SK-N-SH (cell line): ENCODE results near the gene KSR2.

Source experiments
- EP300 ChIP-seq, 2 experiments: IDR thresholded peaks; 2 replicates each; pipeline versions ENCODE4 v1.4.0 to v1.6.1; 2012; ENCODE audit warnings: borderline replicate concordance in 1 of 2, low read depth in 1 of 2, low read length in 1 of 2
- TF ChIP-seq, protein P1 (sequence below): fragments of 200-600 bp; sonication (generic); IDR thresholded peaks from 2 replicates; pipeline ENCODE4 v1.6.1; 2017; ENCODE audit warnings: antibody characterized with exemption, mild to moderate bottlenecking, moderate library complexity

DNA sequence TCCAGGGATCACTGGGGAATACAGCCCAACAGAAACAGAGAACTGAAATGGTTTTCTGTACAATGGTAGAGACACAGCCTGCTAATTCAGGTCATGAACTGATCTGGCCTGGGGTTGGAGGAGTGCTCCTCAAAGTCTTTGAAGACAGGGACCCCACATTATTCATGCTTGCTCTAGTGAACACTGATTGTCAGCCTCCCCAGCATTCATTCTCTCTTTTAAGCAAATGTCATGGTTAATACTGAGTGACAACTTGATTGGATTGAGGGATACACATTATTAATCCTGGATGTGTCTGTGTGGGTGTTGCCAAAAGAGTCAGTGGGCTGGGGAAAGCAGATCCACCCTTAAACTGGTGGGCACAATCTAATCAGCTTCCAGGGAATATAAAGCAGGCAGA is 319.0 kb downstream of the KSR2 start:
- TF ChIP-seq EP300 (IDR thresholded peaks at IDR 0.05; ENCODE audit: borderline replicate concordance in 1 of 2, low read depth in 1 of 2, low read length in 1 of 2): no peak
- TF ChIP-seq, protein P1, sequence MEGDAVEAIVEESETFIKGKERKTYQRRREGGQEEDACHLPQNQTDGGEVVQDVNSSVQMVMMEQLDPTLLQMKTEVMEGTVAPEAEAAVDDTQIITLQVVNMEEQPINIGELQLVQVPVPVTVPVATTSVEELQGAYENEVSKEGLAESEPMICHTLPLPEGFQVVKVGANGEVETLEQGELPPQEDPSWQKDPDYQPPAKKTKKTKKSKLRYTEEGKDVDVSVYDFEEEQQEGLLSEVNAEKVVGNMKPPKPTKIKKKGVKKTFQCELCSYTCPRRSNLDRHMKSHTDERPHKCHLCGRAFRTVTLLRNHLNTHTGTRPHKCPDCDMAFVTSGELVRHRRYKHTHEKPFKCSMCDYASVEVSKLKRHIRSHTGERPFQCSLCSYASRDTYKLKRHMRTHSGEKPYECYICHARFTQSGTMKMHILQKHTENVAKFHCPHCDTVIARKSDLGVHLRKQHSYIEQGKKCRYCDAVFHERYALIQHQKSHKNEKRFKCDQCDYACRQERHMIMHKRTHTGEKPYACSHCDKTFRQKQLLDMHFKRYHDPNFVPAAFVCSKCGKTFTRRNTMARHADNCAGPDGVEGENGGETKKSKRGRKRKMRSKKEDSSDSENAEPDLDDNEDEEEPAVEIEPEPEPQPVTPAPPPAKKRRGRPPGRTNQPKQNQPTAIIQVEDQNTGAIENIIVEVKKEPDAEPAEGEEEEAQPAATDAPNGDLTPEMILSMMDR: no peak
